Activated naive CD8-positive, alpha-beta T cell treated with anti-CD3 and anti-CD28 coated beads, Interleukin-2, amount 10 ng/mL, durations not matched to agents 7 days and 5 days (primary cell): ENCODE data around the gene CFAP46. TPM values are rescaled to one million over a fixed set of nuclear protein-coding genes. Genes with fewer than 3 reads are reported as not detected.

Experiments used
- ATAC-seq: fragments of 150-1000 bp; cut with Tn5 transposase; one replicate; pipeline ENCODE4 v1.10.0; 2021; ENCODE audit warnings: low read depth, moderate library complexity
- POLR2A ChIA-PET: fragments of 350-600 bp; sonication (Branson Sonifier 250); formaldehyde crosslinking; loops from one replicate; lab custom pipeline; 2021; ENCODE audit warnings: antibody characterized with exemption; lab: Charles Lee
- DNase-seq: peaks from one replicate; pipeline ENCODE4 v3.0.0; 2021
- H3K27ac Mint-ChIP-seq: one replicate; pipeline ENCODE4 v1.8.0; 2022; ENCODE audit warnings: mild to moderate bottlenecking, mixed read lengths
- H3K27me3 Mint-ChIP-seq: one replicate; pipeline ENCODE4 v1.8.0; 2022; ENCODE audit warnings: mild to moderate bottlenecking, moderate library complexity, mixed read lengths
- H3K36me3 Mint-ChIP-seq: one replicate; pipeline ENCODE4 v1.8.0; 2021; ENCODE audit warnings: mild to moderate bottlenecking, mixed read lengths
- H3K4me1 Mint-ChIP-seq: one replicate; pipeline ENCODE4 v1.8.0; 2021; ENCODE audit warnings: mixed read lengths
- H3K4me3 Mint-ChIP-seq: one replicate; pipeline ENCODE4 v1.8.0; 2022; ENCODE audit warnings: mild to moderate bottlenecking, moderate library complexity, mixed read lengths
- H3K9me3 Mint-ChIP-seq: one replicate; pipeline ENCODE4 v1.8.0; 2021; ENCODE audit warnings: mixed read lengths
- total RNA-seq, 2 experiments: library from RNA; stranded (reverse); gene quantifications; one replicate each; pipeline ENCODE4 v1.2.3, GENCODE V29; 2021

The CFAP46 gene
- total RNA-seq, 2 experiments from 2014 or later = not detected

DNA sequence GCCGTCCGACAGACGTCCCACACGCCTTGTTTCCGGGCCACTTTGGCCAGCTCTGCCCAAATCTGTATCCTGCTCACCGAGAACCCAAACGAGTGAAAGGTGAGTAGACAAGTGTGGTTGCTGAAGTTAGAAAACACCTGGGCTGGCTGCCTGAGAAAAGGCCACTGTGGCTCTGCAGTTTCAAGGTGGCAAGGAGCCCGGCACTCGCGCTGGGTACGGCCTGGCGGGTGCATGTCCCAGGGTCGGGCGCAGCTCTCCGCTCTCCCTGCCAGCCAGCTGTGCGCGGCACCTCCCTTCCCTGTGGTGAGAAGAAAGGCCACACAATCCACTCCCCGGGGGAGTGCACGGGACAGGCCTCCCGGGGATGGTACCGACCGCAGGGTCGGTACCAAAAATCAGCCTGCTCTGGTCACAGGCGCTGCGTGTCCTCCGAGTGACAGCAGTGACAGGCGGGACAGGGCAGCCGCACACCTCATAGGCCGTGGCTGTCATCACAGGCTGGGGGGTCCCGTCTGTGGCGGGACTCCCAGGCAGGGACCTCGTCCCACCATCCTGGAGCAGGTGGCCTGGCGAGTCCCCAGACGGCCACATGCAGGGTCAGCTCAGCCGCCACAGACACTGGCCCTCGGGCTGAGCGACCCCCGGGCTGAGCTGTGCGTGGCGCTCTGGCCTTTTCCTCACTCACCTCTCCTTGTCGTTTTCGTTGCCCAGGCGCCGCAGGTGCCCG is 22.8 kb downstream of the CFAP46 start:
- no peak overlapping the region for H3K4me3 Mint-ChIP-seq
- POLR2A ChIA-PET = no interaction called here

GRCh38 chr10:132918617-132919373 is 23.6 kb downstream of the CFAP46 start:
- Mint-ChIP-seq H3K27ac (no peak overlapping the region), H3K9me3 (no peaks in the 10 kb centered on the region), H3K36me3 (no peaks in the 10 kb centered on the region), H3K4me1 (no peaks in the 10 kb centered on the region), H3K27me3 (no peaks in the 10 kb centered on the region), H3K4me3 (no peak overlapping the region)
- POLR2A ChIA-PET = no interaction called here
- no peak for DNase-seq
- no peak for ATAC-seq

More for the DNA sequence above, 22.8 kb downstream of the CFAP46 start:
- H3K9me3 Mint-ChIP-seq = no peaks in the 10 kb centered on the region
- no peaks in the 10 kb centered on the region for H3K4me1 Mint-ChIP-seq
- DNase-seq = no peak
- no peak overlapping the region for H3K27ac Mint-ChIP-seq
- H3K27me3 Mint-ChIP-seq = no peaks in the 10 kb centered on the region
- ATAC-seq = no peak
- H3K36me3 Mint-ChIP-seq = no peaks in the 10 kb centered on the region

- no peaks in the 10 kb centered on the region for H3K36me3 Mint-ChIP-seq
- POLR2A ChIA-PET = no interaction called here
- ATAC-seq (no peak), DNase-seq (no peak)
- H3K27me3 Mint-ChIP-seq = no peaks in the 10 kb centered on the region
- no peak overlapping the region for H3K4me3 Mint-ChIP-seq
- H3K4me1 Mint-ChIP-seq = no peaks in the 10 kb centered on the region
- no peaks in the 10 kb centered on the region for H3K9me3 Mint-ChIP-seq
- no peak overlapping the region for H3K27ac Mint-ChIP-seq
Measured at GRCh38 chr10:132918264-132918616, 24.1 kb downstream of the CFAP46 start.

GRCh38 chr10:132916956-132917666 is 25.3 kb downstream of the CFAP46 start:
- ATAC-seq (no peak), DNase-seq (no peak)
- Mint-ChIP-seq H3K27me3 (no peaks in the 10 kb centered on the region), H3K4me3 (no peak overlapping the region), H3K27ac (no peak overlapping the region), H3K36me3 (no peaks in the 10 kb centered on the region), H3K9me3 (no peaks in the 10 kb centered on the region), H3K4me1 (peaks cover under 1% of the 10 kb centered on the region)
- POLR2A ChIA-PET = no interaction called here

DNA sequence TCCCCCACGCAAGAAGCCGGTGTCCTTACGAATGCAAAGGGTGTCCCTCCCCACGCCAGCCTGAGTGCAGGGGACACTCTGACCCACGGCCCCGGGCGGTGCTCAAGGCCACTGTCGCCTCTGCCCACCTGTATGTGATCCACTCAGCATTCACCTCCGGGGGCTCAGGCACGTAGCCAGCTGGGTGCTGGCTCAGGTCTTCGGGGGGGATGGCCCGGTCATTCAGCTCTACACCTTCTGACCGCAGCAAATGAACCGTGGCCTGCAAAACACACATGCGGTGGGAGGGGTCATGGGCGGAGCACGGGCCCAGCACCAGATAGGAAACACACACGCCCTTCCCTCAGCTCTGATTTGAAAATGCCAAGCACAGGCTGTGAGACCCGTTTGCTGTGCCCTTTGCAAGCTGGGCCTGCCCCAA is 25.9 kb downstream of the CFAP46 start:
- DNase-seq (no peak), ATAC-seq (no peak)
- H3K27ac Mint-ChIP-seq = no peak overlapping the region
- no peaks in the 10 kb centered on the region for H3K27me3 Mint-ChIP-seq
- peaks cover 2% of the 10 kb centered on the region for H3K4me1 Mint-ChIP-seq
- H3K4me3 Mint-ChIP-seq = no peak overlapping the region
- POLR2A ChIA-PET = no interaction called here
- no peaks in the 10 kb centered on the region for H3K36me3 Mint-ChIP-seq
- H3K9me3 Mint-ChIP-seq = no peaks in the 10 kb centered on the region

DNA sequence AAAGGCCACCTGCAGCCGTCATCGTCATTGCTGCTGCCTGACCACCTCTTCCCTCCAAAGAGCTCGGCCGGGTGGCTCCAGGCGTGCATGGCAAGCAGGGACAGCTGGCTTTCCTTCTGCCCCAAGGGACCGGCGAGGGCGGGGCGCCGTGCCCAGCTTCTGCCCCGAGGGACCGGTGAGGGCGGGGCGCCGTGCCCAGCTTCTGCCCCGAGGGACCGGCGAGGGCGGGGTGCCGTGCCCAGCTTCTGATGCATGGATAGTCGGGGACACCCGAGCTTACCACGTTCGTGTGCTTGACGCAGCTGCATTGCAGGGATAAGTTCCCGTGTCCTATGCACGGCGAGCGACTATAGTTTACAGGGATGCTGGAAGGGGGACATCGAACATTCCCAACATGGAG is 27.0 kb downstream of the CFAP46 start:
- H3K27me3 Mint-ChIP-seq = no peaks in the 10 kb centered on the region
- H3K36me3 Mint-ChIP-seq = no peaks in the 10 kb centered on the region
- H3K27ac Mint-ChIP-seq = no peak overlapping the region
- POLR2A ChIA-PET = no interaction called here
- no peak overlapping the region for H3K4me3 Mint-ChIP-seq
- no peaks in the 10 kb centered on the region for H3K9me3 Mint-ChIP-seq
- peaks cover 2% of the 10 kb centered on the region for H3K4me1 Mint-ChIP-seq
- no peak for ATAC-seq
- no peak for DNase-seq

GRCh38 chr10:132914732-132915131 is 27.6 kb downstream of the CFAP46 start:
- Mint-ChIP-seq H3K9me3 (no peaks in the 10 kb centered on the region), H3K4me1 (peaks cover 2% of the 10 kb centered on the region), H3K27ac (no peak overlapping the region), H3K4me3 (no peak overlapping the region), H3K27me3 (no peaks in the 10 kb centered on the region), H3K36me3 (no peaks in the 10 kb centered on the region)
- ATAC-seq = no peak
- POLR2A ChIA-PET = no interaction called here
- no peak for DNase-seq

GRCh38 chr10:132913559-132914115 is 28.7 kb downstream of the CFAP46 start:
- Mint-ChIP-seq H3K4me3 (no peak overlapping the region), H3K36me3 (no peaks in the 10 kb centered on the region), H3K4me1 (peaks cover 2% of the 10 kb centered on the region), H3K9me3 (no peaks in the 10 kb centered on the region), H3K27me3 (no peaks in the 10 kb centered on the region), H3K27ac (no peak overlapping the region)
- ATAC-seq (no peak), DNase-seq (no peak)
- POLR2A ChIA-PET = no interaction called here

GRCh38 chr10:132912713-132913558 is 29.4 kb downstream of the CFAP46 start:
- POLR2A ChIA-PET = no interaction called here
- Mint-ChIP-seq H3K9me3 (no peaks in the 10 kb centered on the region), H3K4me3 (no peak overlapping the region), H3K4me1 (peaks cover 2% of the 10 kb centered on the region), H3K27me3 (no peaks in the 10 kb centered on the region), H3K36me3 (no peaks in the 10 kb centered on the region), H3K27ac (no peak overlapping the region)
- DNase-seq = no peak
- ATAC-seq = no peak

DNA sequence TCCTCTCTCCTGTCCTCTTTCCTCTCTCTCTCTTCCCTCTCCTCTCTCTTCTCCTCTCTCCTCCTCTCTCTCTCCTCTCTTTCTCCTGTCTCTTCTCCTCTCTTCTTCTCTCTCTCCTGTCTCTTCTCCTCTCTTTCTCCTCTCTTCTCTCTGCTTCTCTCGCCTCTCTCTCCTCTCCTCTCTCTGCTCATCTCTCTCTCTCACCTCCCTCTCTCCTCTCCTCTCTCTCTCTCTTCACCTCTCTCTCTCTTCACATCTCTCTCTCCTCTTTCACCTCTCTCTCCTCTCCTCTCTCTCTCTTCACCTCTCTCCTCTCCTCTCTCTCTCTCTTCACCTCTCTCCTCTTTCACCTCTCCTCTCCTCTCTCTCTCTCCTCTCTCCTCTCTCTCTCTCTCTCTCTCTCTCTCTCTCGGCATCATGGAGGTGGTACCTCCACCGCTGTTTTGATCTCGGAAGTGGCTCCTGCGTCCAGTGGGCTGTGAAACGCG is 30.1 kb downstream of the CFAP46 start:
- no peak overlapping the region for H3K4me3 Mint-ChIP-seq
- DNase-seq (no peak), ATAC-seq (no peak)
- no peaks in the 10 kb centered on the region for H3K9me3 Mint-ChIP-seq
- H3K36me3 Mint-ChIP-seq = no peaks in the 10 kb centered on the region
- no peak overlapping the region for H3K27ac Mint-ChIP-seq
- POLR2A ChIA-PET = no interaction called here
- peaks cover 2% of the 10 kb centered on the region for H3K4me1 Mint-ChIP-seq
- no peaks in the 10 kb centered on the region for H3K27me3 Mint-ChIP-seq

- Mint-ChIP-seq H3K4me3 (no peak overlapping the region), H3K27ac (no peak overlapping the region), H3K9me3 (no peaks in the 10 kb centered on the region), H3K4me1 (peaks cover 2% of the 10 kb centered on the region), H3K27me3 (no peaks in the 10 kb centered on the region), H3K36me3 (no peaks in the 10 kb centered on the region)
- no peak for DNase-seq
- POLR2A ChIA-PET = no interaction called here
- no peak for ATAC-seq
Measured at GRCh38 chr10:132911786-132912097, 30.6 kb downstream of the CFAP46 start.

GRCh38 chr10:132910901-132911785 is 31.2 kb downstream of the CFAP46 start:
- Mint-ChIP-seq H3K9me3 (no peaks in the 10 kb centered on the region), H3K27ac (no peak overlapping the region), H3K27me3 (no peaks in the 10 kb centered on the region), H3K36me3 (no peaks in the 10 kb centered on the region), H3K4me1 (peaks cover 2% of the 10 kb centered on the region), H3K4me3 (no peak overlapping the region)
- DNase-seq (peak; percentile 23), ATAC-seq (no peak)
- POLR2A ChIA-PET = no interaction called here
